ENCODE results near the gene FBXO31.

Gene FBXO31

GRCh38 chr16:87376660-87377059, 6.9 kb downstream of the FBXO31 start:
- in situ Hi-C loops (cut with HindIII; ENCODE audit: low sequenced_read_pairs): no loop called here

DNA sequence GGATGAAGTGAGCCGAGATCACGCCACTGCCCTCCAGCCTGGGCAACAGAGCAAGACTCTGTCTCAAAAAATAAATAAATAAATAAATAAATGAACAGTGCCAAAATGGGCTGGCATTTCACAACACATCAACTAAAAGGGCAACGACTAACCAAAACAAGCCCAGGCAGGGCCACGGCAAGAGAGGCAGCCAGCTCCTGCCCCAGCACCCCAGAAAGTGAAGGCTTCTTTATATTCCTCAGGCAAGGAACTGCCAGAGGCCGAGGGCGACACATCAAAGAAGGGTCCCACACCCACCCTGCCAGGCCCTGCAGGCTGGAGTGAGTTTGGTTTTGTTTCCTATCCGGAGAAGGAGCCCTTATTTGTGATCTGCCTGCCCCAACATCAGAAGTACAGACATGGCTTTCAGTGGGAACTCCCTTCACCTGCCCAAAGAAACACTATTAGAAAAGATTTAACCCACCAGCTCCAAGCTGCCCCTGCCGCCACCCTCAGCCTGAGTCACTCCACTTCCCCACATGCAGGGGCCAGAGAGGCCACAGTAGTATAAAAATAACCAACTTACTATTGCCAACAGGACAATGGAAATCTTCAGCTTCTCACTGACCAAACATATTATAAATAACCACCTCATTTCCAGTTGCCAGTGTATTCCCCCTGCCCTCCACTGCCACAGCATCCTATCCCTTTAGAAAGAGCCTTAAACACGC, 8.0 kb downstream of the FBXO31 start:
- no peak overlapping the region for H3K4me3 ChIP-seq (ENCODE audit: low read depth, low read length)
- DNase-seq (ENCODE audit: low read depth): no peak
- in situ Hi-C loops (cut with HindIII; ENCODE audit: low sequenced_read_pairs): no loop called here
- TF ChIP-seq, protein P1, sequence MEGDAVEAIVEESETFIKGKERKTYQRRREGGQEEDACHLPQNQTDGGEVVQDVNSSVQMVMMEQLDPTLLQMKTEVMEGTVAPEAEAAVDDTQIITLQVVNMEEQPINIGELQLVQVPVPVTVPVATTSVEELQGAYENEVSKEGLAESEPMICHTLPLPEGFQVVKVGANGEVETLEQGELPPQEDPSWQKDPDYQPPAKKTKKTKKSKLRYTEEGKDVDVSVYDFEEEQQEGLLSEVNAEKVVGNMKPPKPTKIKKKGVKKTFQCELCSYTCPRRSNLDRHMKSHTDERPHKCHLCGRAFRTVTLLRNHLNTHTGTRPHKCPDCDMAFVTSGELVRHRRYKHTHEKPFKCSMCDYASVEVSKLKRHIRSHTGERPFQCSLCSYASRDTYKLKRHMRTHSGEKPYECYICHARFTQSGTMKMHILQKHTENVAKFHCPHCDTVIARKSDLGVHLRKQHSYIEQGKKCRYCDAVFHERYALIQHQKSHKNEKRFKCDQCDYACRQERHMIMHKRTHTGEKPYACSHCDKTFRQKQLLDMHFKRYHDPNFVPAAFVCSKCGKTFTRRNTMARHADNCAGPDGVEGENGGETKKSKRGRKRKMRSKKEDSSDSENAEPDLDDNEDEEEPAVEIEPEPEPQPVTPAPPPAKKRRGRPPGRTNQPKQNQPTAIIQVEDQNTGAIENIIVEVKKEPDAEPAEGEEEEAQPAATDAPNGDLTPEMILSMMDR (IDR thresholded peaks at IDR 0.05; ENCODE audit: low read depth, low read length, missing control alignments): no peak

More at GRCh38 chr16:87376660-87377059, 6.9 kb downstream of the FBXO31 start:
- TF ChIP-seq, protein P1 (IDR thresholded peaks at IDR 0.05; ENCODE audit: low read depth, low read length, missing control alignments): no peak
- H3K4me3 ChIP-seq (ENCODE audit: low read depth, low read length): no peak overlapping the region
- DNase-seq (ENCODE audit: low read depth): no peak

- DNase-seq (ENCODE audit: low read depth): no peak
- H3K4me3 ChIP-seq (ENCODE audit: low read depth, low read length): no peak overlapping the region
- TF ChIP-seq, protein P1 (IDR thresholded peaks at IDR 0.05; ENCODE audit: low read depth, low read length, missing control alignments): no peak
- in situ Hi-C loops (cut with HindIII; ENCODE audit: low sequenced_read_pairs): no loop called here
These were observed 9.3 kb downstream of the FBXO31 start for GRCh38 chr16:87374313-87374712.

- TF ChIP-seq, protein P1 (IDR thresholded peaks at IDR 0.05; ENCODE audit: low read depth, low read length, missing control alignments): no peak
- H3K4me3 ChIP-seq (ENCODE audit: low read depth, low read length): no peak overlapping the region
- DNase-seq (ENCODE audit: low read depth): no peak
- in situ Hi-C loops (cut with HindIII; ENCODE audit: low sequenced_read_pairs): no loop called here
These were observed 11.3 kb downstream of the FBXO31 start for GRCh38 chr16:87372305-87372704.

DNA sequence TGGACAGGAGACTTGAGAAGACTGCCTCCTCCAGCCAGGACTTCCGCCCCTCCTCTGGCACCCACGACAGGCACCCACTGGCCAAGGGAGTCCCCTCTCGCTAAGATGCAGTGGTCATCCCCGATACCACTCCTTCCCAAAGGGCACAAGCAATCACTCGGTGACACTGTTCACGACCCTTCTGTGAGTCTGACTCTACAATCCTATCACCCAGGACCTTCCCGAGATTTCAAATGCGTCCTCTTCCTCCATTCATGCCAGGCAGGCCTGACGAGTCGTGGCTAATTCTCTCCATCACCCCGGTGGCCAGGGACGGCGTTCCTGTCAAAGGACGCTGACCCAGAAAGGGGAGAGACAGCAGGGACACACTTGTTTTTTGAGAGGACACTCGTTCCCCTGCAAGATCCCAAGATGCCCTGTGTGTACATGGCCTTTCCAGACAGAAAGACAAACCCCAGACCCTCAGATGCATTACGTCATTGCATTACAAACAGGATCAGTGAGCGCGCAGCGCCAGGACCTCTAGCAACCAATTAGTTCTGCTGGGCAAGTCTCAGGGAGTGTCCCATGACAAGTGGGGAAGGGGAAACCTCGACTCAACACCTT, 12.2 kb downstream of the FBXO31 start:
- no peak for DNase-seq (ENCODE audit: low read depth)
- TF ChIP-seq, protein P1 (IDR thresholded peaks at IDR 0.05; ENCODE audit: low read depth, low read length, missing control alignments): no peak
- no peak overlapping the region for H3K4me3 ChIP-seq (ENCODE audit: low read depth, low read length)
- in situ Hi-C loops (cut with HindIII; ENCODE audit: low sequenced_read_pairs): no loop called here

GRCh38 chr16:87369796-87370719, 13.5 kb downstream of the FBXO31 start:
- TF ChIP-seq, protein P1 (IDR thresholded peaks at IDR 0.05; ENCODE audit: low read depth, low read length, missing control alignments): no peak
- in situ Hi-C loops (cut with HindIII; ENCODE audit: low sequenced_read_pairs): no loop called here
- DNase-seq (ENCODE audit: low read depth): no peak
- no peak overlapping the region for H3K4me3 ChIP-seq (ENCODE audit: low read depth, low read length)
